ENCODE results near the gene IFNA13.
A peak's percentile ranks its signal among the peaks of the same experiment; 100 is the strongest.
"Not testable (repeated sequence)": the region's sequence is repeated elsewhere in the genome, so short reads cannot be mapped to it uniquely, and the experiment has no call there.

Gene IFNA13

GRCh38 chr9:21367957-21368356 is at the start of gene IFNA13:
IFNA13 (minus strand) TSS chr9:21368057; CDS start chr9:21368010, 47 bp downstream.
- DNase-seq: no peak

- no peak for DNase-seq
These were observed 47.8 kb upstream of the IFNA13 start for GRCh38 chr9:21415493-21416267.

DNA sequence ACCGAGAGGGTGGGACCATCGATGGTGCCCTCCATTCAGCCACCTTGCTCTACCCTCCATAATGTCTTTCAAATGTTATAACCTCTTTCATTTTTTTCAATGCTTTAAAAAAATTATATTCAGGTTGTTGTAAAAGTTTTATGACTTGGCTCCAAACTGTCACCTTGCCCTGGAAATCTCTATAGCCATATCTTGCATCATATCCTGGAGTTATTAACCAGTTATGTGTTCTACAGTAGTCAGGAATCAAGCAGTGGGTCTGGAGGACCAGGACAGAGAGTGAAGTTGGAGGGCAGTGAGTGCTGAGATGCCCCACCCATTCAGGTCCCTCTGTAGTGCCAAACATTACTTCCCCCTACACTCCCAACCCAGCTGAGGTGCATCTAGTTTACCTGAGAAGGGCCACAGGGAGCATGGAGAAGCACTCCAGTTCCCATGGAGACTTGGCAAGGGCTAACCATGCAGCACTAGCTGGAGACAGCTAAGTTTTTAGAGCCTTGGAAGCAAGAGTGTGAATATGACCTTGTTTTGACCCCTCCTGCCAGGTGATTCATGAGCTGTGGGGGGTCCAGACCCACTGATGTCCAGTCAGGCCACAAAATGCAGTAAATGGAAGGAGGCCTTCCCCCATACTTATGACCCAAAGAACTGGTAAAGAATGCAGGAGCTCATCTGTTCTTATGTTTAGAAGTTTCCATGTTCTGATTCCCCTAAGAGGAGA is 46.5 kb upstream of the IFNA13 start:
- DNase-seq: no peak

GRCh38 chr9:21413624-21414023 is 45.8 kb upstream of the IFNA13 start:
- peak in 1 of 2 experiments; percentile 33 for DNase-seq

GRCh38 chr9:21413151-21413550 is 45.3 kb upstream of the IFNA13 start:
- no peak for DNase-seq

- no peak for DNase-seq
These were observed 44.2 kb upstream of the IFNA13 start for GRCh38 chr9:21412107-21412506.

DNA sequence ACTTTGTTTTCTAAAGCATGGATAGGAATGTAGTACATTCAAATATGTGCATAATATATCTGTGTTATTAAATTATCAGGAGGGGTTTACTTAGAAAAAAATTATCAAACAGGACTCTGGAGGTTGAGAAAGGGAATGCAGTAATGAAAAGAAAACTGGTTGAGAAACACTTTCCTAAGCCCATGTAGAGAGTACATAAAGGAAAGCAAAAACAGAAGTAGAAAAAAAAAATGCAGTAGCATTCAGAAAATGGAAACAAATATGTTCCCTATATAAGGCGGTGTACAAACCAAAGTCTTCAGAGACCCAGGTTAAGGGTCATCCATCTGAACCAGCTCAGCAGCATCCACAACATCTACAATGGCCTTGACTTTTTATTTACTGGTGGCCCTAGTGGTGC is 41.0 kb upstream of the IFNA13 start, which contains the start of gene IFNA8:
IFNA8 (plus strand) TSS at position 301 of the 400 bp plus-strand sequence; CDS start at position 361, 60 bp downstream.
- DNase-seq: no peak

DNA sequence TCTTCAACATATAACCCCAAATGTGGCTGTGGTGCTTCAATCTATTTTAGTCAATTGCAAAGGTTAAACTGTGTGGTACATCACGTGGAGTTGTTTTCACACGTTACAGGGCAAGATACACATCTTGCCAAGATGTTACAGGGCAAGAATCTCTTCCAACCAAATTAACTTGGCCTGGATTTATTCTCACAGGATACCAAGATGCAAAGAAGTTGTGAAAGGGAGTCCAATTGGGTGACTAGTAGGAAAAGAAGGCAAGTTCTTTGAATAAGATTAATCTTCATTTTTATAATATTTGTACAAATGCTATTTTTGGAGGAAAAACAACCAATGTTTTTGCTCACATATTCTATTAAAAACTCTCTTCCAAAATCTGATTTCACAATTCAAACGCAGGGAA is 36.3 kb upstream of the IFNA13 start:
- no peak for DNase-seq

DNA sequence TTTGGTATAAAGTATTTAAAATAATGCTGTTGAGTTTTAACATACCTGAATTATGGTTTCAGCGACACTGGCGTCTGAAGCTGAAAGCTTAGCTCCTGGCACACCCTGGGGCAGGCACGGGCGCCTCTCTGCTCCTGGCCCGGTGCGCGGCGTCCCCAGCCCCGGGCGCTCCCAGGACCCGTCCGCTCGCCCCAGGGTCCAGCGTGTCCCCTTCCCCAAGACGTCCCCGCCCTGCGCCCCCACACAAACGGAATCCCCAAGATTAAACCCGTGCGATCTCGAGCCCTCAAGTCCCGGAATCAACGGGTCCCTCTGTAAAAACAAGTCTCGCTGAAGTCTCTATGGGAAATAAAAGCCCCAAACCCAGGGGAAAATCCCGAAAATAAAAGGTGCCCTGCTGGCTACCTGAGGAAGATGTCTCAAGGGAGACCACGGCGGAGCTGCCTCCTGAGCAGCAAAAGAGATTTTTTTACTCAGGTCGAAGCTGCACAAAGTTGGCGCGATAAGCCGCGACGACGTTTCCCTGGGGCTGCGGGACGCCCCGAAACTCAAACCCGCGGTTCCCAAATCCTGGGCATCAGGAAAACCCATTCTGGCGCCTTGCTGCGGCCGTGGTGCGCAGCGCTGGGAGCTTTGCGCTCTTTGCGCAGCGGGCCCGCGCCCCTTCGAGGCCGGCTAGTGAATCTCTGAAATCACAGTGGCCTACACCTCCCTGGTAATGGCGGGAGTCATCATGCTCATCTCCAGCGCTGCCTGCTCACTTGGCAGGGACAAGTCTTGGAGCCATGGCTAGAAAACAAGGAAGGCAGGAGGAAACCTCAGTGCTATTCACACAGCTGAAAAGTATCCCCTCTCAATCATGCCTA is 34.8 kb upstream of the IFNA13 start:
- DNase-seq: peak; percentile 34 to 42

- DNase-seq: no peak
These were observed 32.1 kb upstream of the IFNA13 start for GRCh38 chr9:21399956-21400355.

- no peak for DNase-seq
These were observed 31.2 kb upstream of the IFNA13 start for GRCh38 chr9:21398955-21399489.

- DNase-seq: peak; percentile 73 to 76
These were observed 28.2 kb upstream of the IFNA13 start for GRCh38 chr9:21395778-21396717.

GRCh38 chr9:21392270-21392669 is 24.4 kb upstream of the IFNA13 start:
- no peak for DNase-seq

DNA sequence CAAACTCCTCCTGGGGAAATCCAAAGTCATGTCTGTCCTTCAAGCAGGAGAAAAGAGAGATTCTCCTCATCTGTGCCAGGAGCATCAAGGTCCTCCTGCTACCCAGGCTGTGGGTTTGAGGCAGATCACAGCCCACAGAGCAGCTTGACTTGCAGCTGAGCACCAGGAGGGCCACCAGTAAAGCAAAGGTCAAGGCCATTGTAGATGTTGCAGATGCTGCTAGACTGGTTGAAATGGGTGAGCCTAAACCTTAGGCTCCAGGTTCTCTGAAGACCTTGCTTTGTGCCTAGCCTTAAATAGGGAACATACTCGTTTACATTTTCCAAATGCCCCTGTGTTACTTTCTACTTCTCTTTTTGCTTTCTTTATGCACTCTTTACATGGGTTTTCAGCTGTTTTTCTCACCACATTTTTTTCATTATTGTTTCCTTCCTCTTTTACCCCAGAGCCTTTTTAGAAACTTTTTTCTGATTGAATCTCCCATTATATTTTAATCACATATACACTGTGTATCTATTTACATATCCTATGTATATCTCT is 17.3 kb upstream of the IFNA13 start, which contains the start of gene IFNA2:
IFNA2 (minus strand) TSS at position 268 of the 540 bp plus-strand sequence; CDS start at position 199, 69 bp downstream.
- DNase-seq: no peak

DNA sequence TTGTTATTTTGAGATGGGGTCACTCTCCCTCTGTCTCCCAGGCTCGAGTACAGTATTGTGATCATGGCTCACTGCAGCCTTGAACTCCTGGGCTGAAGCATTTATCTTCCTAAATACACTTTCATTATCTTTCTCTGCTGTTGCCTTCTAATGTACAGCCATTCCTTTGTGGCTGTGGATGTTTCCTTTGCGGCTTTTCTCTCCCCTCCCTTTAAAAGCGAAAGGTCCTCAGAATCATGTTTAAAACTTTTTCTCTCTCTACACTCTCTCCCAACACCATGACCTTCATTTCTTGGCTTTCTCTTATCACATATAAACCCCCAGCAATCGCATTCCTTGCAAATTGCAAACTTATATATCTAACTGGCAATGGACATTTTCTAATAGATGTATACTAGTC is 15.8 kb upstream of the IFNA13 start:
- no peak for DNase-seq

- no peak for DNase-seq
These were observed 13.8 kb upstream of the IFNA13 start for GRCh38 chr9:21381448-21382339.

- DNase-seq: not testable (repeated sequence)
These were observed 3.6 kb upstream of the IFNA13 start for GRCh38 chr9:21371467-21371866.

- DNase-seq: not testable (repeated sequence)
These were observed 688 bp downstream of the IFNA13 start for GRCh38 chr9:21367169-21367568.

DNA sequence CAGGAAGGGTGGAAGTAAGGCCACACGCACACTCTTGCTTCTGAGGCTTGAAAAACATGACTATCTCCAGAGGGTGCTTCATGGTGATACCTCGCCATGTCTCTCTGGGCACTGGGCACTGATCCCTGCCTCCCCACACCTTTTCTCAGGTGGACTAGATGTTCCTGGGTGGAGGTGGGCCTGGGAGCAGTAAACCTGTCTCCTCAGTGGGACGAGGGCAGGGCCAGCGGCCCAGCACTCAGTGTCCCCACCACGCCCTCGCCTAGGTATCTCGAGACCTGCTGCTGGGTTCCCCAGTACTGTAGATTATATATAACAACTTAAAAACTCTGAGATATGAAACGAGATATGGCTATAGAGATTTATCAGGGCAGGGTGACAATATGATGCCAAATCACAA is 5.6 kb downstream of the IFNA13 start:
- DNase-seq: no peak
